ENCODE results near the gene ITPR1.

ITPR1 gene

GRCh38 chr3:4491855-4492207 lies 1.3 kb upstream of the ITPR1 start:
- ATAC-seq (no peak), DNase-seq (no peak)

- ATAC-seq = peak; percentile 3
- peak; percentile 47 for DNase-seq
Measured at GRCh38 chr3:4492208-4493013, 737 bp upstream of the ITPR1 start.

- ATAC-seq = no peak
- peak; percentile 48 for DNase-seq
Measured at GRCh38 chr3:4493941-4494894, 1.1 kb downstream of the ITPR1 start.

- DNase-seq (no peak), ATAC-seq (no peak)
Measured at GRCh38 chr3:4494895-4495264, 1.7 kb downstream of the ITPR1 start.

GRCh38 chr3:4495294-4496086 lies 2.3 kb downstream of the ITPR1 start:
- DNase-seq (no peak), ATAC-seq (no peak)

DNA sequence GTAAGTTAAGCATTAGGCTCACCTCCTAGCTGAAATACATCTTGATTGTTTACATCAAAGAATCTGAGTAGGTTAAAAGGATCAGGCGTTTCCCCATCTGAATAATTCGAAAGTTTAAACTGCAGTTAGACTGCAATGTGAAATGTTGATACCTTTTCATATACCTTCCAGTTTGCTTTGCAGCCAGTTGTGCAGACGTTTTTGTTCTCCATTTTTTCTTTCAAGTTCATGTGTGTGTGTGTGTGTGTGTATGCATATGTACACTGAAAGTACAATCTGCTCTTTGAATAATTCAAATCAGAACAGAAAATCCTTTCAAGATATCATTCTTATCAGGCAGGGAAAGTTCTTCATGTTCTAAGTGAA lies 2.9 kb downstream of the ITPR1 start:
- ATAC-seq (no peak), DNase-seq (no peak)

DNA sequence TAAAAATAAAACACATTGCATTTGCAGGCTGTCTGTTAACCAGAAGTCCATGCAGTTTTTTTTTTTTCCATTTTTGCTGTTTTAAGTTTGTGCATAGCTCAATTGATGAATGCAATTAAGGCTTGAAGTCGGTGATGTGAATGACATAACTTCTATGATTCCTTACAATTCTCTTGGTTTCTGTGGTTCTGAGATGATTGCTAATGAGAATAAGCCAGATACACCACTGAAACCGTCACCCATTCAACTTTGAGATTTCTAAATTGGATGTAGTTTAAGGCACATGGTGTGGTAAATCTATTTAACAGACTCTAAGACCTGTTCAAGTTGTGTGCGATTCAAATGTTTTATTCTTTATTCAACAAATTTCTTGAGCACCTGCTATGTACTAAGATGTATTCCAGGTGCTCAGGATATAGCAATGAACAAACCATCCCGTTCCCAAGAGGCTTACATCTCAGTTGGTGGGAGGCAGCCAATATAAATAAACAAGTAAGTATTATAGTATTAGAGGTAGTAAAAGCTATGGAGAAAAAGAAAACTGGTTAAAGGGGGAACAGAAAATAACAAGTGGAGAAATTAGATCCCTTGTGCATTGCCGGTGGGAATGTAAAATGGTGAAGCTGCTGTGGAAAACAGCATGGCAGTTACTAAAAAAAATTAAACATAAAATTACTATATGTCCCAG lies 4.0 kb downstream of the ITPR1 start:
- ATAC-seq (no peak), DNase-seq (no peak)

GRCh38 chr3:4497843-4498324 lies 4.7 kb downstream of the ITPR1 start:
- ATAC-seq (no peak), DNase-seq (no peak)

GRCh38 chr3:4498446-4498845 lies 5.3 kb downstream of the ITPR1 start:
- no peak for ATAC-seq
- DNase-seq = no peak

- ATAC-seq (no peak), DNase-seq (no peak)
Measured at GRCh38 chr3:4501437-4501836, 8.3 kb downstream of the ITPR1 start.

DNA sequence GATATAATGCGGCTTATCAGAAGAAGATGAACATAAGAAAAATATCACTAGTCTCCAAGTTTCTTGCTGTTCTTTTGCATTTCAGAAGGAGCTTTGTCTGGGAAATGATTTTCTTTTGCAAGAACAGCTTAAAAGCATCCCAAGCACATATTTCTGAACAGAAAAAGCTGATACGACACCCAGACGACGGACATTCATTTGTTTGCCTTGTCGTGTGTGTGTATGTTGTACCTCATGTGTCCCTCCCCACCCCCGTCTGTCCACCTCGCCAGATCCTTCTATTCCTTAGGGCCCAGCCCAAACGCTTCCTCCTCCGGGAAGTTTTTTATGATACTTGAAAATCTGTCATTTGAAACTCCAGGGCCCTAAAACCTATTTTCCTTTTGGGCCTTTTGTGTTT lies 8.8 kb downstream of the ITPR1 start:
- ATAC-seq (no peak), DNase-seq (no peak)

DNA sequence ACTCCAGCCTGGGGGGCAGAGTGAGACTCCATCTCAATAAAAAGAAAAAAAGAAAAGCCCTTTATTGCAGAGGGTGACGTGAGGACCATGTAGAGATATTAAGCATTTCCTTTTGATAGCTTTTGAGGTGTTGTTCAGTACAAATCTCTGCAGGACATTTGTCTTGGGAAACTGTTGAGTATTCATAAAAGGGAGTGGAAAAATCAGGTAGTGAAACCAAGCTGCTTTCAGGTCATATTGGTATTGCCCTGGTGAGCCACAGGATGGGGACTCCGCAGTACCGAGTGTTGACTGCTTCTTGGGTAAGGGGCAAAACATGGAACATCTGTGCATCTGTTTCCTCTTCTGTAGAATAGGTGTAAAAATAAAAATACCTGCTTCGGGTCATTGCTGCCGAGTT lies 9.9 kb downstream of the ITPR1 start:
- DNase-seq (no peak), ATAC-seq (peak; percentile 52)

DNA sequence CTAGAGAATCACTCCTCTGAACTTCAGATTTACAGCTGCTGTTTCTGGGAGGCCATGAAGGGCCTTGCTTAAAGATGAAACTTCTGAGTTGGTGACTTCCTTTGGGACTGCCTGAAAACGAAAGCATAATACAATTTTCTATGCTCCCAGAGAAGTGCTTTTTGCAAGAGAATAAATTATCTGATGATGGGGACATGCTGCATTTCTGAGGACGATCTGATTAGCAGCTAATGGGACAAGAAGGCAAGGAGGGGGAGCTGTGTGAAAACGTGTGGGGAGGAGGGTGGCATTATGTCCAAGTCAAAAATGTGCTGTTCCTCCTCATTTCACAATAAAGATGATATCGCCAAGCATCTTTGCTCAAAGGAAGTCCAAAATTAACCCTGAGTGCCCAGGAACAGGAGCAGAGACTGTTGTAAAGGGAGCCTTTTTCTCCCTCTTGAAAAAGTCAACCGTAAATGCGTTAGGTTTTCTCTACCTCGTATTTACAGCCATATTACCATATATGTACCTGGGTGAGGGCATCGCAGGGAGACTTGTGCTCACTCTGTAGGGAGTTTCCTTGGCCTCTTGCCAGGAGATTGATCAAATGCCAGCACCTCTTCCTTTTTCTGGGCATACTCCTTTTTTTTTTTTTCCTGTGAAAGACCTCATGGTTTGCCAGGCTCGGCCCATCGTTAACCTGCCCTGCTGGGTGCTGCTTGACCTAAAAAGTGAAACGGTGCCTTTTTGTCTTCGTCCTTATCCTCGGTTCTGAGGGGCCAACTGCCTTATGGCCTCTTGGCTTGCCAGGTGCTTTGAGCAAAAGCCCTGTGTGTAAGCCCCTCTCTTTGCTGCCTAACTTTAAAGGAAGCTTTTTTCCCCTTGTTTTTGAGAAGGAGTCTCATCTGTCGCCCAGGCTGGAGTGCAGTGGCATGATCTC lies 11.5 kb downstream of the ITPR1 start:
- DNase-seq (peak; percentile 39), ATAC-seq (peak; percentile 59)

DNA sequence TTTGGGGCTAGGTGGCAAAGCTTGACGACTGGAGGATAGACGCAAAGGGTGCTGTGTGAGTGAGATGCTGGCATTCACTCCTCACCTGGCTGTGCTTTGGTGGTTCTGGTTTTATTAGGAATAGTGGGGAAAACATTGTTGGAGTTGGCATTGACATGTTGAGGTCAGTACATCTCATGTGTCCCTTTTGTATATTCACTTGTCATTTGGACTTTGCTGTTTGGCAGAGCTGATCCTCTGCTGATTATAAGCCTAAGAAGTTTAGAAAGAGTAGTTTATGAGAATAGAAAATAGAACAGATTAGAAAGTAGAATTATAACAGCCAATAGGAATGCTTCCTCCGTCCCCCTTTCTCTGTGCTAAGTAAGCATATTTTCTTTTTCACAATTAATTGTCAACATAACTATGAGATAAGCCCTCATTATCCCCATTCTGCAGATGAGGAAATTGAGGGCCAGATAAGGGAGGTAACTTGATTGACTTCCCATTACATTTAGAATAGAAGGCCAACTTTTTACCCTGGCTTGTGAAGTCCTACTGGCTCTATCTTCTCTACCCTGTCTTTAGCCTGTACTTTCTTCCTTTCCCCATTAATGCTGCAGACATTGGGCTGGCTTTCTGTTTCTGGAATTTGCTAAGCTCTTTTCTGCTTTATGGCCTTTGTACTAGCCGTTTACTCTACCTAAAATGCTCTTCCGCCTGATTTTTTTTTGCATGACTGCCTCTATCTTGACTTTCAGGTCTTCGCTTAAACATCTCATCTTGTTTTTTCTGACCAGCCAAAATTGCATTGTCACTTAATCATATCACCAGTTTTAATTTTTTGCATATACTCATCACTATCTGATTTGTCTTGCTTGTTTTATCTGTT lies 12.8 kb downstream of the ITPR1 start:
- ATAC-seq = no peak
- no peak for DNase-seq

- no peak for DNase-seq
- ATAC-seq = no peak
Measured at GRCh38 chr3:4506559-4507023, 13.4 kb downstream of the ITPR1 start.

DNA sequence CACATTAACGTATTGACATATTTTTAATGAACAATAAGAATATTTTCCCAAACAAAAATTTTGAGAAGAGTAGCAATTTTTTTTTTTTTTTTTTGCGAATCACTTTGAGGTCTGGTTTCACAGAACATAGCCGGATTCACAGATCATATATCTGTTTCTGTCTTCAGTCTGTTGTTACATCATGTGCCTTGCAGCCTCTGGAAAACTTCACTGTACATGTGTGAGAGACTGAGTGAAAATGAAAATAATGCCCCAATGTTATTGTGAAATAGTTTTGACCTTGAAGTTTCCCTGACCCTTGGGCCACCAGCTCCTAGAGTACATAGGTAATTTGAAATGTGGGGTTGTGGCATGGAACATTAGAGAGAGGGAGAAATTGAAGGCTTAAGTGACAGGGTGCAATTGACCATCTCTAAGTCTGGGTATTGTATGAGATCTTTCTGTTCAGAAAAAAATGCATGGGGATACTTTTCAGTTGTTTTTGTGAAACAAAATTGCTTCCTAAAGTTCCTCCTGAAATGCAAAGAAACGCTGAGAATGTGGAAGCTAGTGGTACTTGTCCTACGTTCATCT lies 14.0 kb downstream of the ITPR1 start:
- no peak for DNase-seq
- no peak for ATAC-seq

GRCh38 chr3:4508048-4508981 lies 15.2 kb downstream of the ITPR1 start:
- DNase-seq (peak; percentile 15), ATAC-seq (peak; percentile 42)

DNA sequence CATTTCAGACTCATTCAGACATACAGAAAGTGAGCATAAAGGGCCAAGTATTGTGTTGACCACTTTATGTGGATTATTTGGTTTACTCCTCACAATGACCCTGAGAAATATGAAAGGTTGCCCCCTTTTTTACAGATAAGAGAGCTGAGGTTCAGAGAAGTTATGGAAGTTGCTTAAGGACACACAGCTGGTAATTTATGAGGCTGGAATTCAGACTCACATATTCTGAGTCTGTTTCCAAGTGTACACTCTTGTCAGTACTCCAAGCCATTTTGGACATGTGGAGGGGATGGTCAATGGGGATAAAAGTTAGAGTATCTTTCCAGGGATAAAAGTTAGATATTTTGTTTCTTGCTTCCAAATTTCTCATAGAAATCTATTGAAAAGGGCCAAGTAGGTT lies 15.9 kb downstream of the ITPR1 start:
- DNase-seq (no peak), ATAC-seq (no peak)
